CD14-positive monocyte (primary cell): ENCODE results near the gene NAT16. TPM values are rescaled to one million over a fixed set of nuclear protein-coding genes. Genes with fewer than 3 reads are reported as not detected.
"Not testable (repeated sequence)": the region's sequence is repeated elsewhere in the genome, so short reads cannot be mapped to it uniquely, and the experiment has no call there.

Experiments
- DNase-seq, 3 donors: peaks; one replicate each; pipeline ENCODE4 v3.0.0-alpha.2; 2011 to 2022
- H2AFZ ChIP-seq: 2 replicates; pipeline ENCODE4 v1.6.0; 2012; ENCODE audit warnings: mild to moderate bottlenecking, low read depth, low read length, inconsistent platforms; ENCODE audit not compliant: insufficient read depth, poor library complexity, severe bottlenecking
- H3K27ac ChIP-seq, 2 donors: 1 replicate in 1 of 2; 2 replicates in 1 of 2; pipeline ENCODE4 v1.5.1; 2012 to 2013; ENCODE audit warnings: low read length in 2 of 2, control low read depth in 1 of 2, inconsistent platforms in 1 of 2, low read depth in 1 of 2, mild to moderate bottlenecking in 1 of 2
- H3K27me3 ChIP-seq, 2 donors: one replicate each; pipeline versions ENCODE4 v1.6.0 to v1.6.1; 2011 to 2013; ENCODE audit warnings: low read length in 2 of 2; ENCODE audit not compliant: control insufficient read depth in 2 of 2, insufficient read depth in 2 of 2
- H3K36me3 ChIP-seq, 2 donors: replicated peaks in 1 of 2; 1 replicate in 1 of 2; 2 replicates in 1 of 2; pipeline versions ENCODE4 v1.5.1 to v1.6.1; 2012 to 2013; ENCODE audit warnings: low read length in 2 of 2, control low read depth in 1 of 2, inconsistent platforms in 1 of 2, mild to moderate bottlenecking in 1 of 2; ENCODE audit not compliant: insufficient read depth in 2 of 2, control insufficient read depth in 1 of 2
- H3K4me1 ChIP-seq, 2 donors: 1 replicate in 1 of 2; 2 replicates in 1 of 2; pipeline versions ENCODE4 v1.5.1 to v1.6.1; 2012 to 2013; ENCODE audit warnings: low read length in 2 of 2, control low read depth in 1 of 2, inconsistent platforms in 1 of 2, mild to moderate bottlenecking in 1 of 2, moderate library complexity in 1 of 2; ENCODE audit not compliant: insufficient read depth in 2 of 2, control insufficient read depth in 1 of 2
- H3K4me2 ChIP-seq: replicated peaks from 2 replicates; pipeline ENCODE3; 2012; ENCODE audit warnings: low read length, moderate library complexity, mild to moderate bottlenecking; ENCODE audit not compliant: poor library complexity, severe bottlenecking; ENCODE audit errors: extremely low read depth
- H3K4me3 ChIP-seq, 3 experiments: fragments of 200-600 bp in 1 of 3; sonication (generic) in 1 of 3; replicated peaks in 1 of 3; 1 replicate in 2 of 3; 2 replicates in 1 of 3; pipeline ENCODE4 v1.5.1; 2011 to 2013; ENCODE audit warnings: low read length in 3 of 3, mild to moderate bottlenecking in 3 of 3, control low read depth in 2 of 3, low read depth in 2 of 3, inconsistent platforms in 1 of 3, moderate library complexity in 1 of 3
- H3K79me2 ChIP-seq: 2 replicates; pipeline ENCODE4 v1.6.0; 2012; ENCODE audit warnings: mild to moderate bottlenecking, control low read depth, inconsistent platforms, low read length, moderate library complexity; ENCODE audit not compliant: insufficient read depth
- H3K9ac ChIP-seq: 2 replicates; pipeline ENCODE4 v1.6.0; 2017; ENCODE audit warnings: low read length, mild to moderate bottlenecking; ENCODE audit not compliant: insufficient read depth, poor library complexity, severe bottlenecking
- H3K9me3 ChIP-seq, 2 donors: replicated peaks in 1 of 2; 1 replicate in 1 of 2; 2 replicates in 1 of 2; pipeline versions ENCODE4 v1.5.1 to v1.6.1; 2012 to 2013; ENCODE audit warnings: low read length in 2 of 2, control low read depth in 1 of 2; ENCODE audit not compliant: control insufficient read depth in 1 of 2, insufficient read depth in 1 of 2
- H4K20me1 ChIP-seq: 2 replicates; pipeline ENCODE4 v1.6.0; 2012; ENCODE audit warnings: mild to moderate bottlenecking, low read length, control low read depth, moderate library complexity; ENCODE audit not compliant: insufficient read depth
- H3K27ac Mint-ChIP-seq, 7 donors: one replicate each; pipeline ENCODE4 v1.8.0; 2020; ENCODE audit warnings: mild to moderate bottlenecking in 7 of 7, mixed read lengths in 7 of 7, moderate library complexity in 6 of 7, inconsistent platforms in 2 of 7
- H3K27me3 Mint-ChIP-seq, 3 donors: one replicate each; pipeline ENCODE4 v1.8.0; 2021 to 2022; ENCODE audit warnings: low read depth in 3 of 3, mild to moderate bottlenecking in 3 of 3, mixed read lengths in 3 of 3, moderate library complexity in 3 of 3, inconsistent platforms in 1 of 3
- H3K36me3 Mint-ChIP-seq, 2 donors: one replicate each; pipeline ENCODE4 v1.8.0; 2020; ENCODE audit warnings: mixed read lengths in 2 of 2, inconsistent platforms in 1 of 2, mild to moderate bottlenecking in 1 of 2
- H3K4me1 Mint-ChIP-seq: one replicate; pipeline ENCODE4 v1.8.0; 2020; ENCODE audit warnings: mild to moderate bottlenecking, mixed read lengths
- H3K4me3 Mint-ChIP-seq, 2 donors: one replicate each; pipeline ENCODE4 v1.8.0; 2020; ENCODE audit warnings: mild to moderate bottlenecking in 2 of 2, mixed read lengths in 2 of 2, moderate library complexity in 1 of 2
- H3K9me3 Mint-ChIP-seq, 7 donors: one replicate each; pipeline ENCODE4 v1.8.0; 2020 to 2022; ENCODE audit warnings: mixed read lengths in 7 of 7, mild to moderate bottlenecking in 6 of 7, moderate library complexity in 6 of 7, inconsistent platforms in 2 of 7
- CTCF ChIP-seq: fragments of 200-600 bp; IDR thresholded peaks from one replicate; pipeline ENCODE4 v1.8.0; 2022; ENCODE audit warnings: antibody characterized with exemption, mild to moderate bottlenecking
- WGBS: methylation state at CpG from one replicate; pipeline ENCODE4 v1.1.5; 2013; ENCODE audit warnings: missing lambda C conversion rate; ENCODE audit not compliant: insufficient coverage; 5-methylcytosine and 5-hydroxymethylcytosine counted together
- intact Hi-C, 2 donors: fragments of 100-400 bp; cut with micrococcal nuclease; formaldehyde crosslinking; loops; one replicate each; pipeline versions ENCODE4 v1.15.0 to v1.15.1; 2023
- polyA plus RNA-seq, 3 donors: library from polyadenylated mRNA; depleted of rRNA in 1 of 3; unstranded in 2 of 3; stranded (reverse) in 1 of 3; fragments of 300-500 nt in 2 of 3; fragments of >200 nt in 1 of 3; fragmentation: Illumina TruSeq in 2 of 3; gene quantifications; 1 replicate in 2 of 3; 2 replicates in 1 of 3; pipeline ENCODE4 v1.2.3, GENCODE V29; 2012 to 2021

The NAT16 gene
- polyA plus RNA-seq, 3 donors: not detected

DNA sequence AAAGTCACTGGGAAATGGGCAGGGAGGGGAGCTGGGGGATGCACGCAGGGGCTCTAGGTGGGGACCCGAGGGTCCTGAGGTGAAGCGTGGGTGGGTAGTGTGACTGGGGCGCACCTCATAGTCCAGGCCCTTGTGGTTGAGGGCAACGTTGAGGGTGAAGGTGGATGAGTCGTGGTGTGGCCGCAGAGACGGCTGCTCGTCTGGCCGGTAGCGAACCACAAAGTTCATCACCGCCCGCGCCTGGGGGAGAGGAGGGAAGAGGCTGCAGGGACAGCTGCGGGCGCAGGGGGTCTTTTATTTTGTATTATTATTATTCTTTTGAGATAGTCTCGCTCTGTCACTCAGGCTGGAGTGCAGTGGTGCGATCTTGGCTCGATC is 26.6 kb upstream of the NAT16 start:
- H2AFZ ChIP-seq: no peak overlapping the region
- no peak overlapping the region for H3K4me2 ChIP-seq
- intact Hi-C loops: no loop called here
- H3K4me3 ChIP-seq: no peak overlapping the region
- H3K79me2 ChIP-seq: no peaks in the 10 kb centered on the region
- Mint-ChIP-seq H3K27me3 (peaks cover 19 to 20% (median 20%) of the 10 kb centered on the region in 3 donors), H3K4me1 (peaks cover 20% of the 10 kb centered on the region), H3K4me3 (no peak overlapping the region), H3K36me3 (peaks cover 46 to 69% of the 10 kb centered on the region in 2 donors), H3K9me3 (peaks cover 0 to 2% (median 0%) of the 10 kb centered on the region in 7 donors), H3K27ac (no peak overlapping the region)
- H4K20me1 ChIP-seq: no peaks in the 10 kb centered on the region
- no peaks in the 10 kb centered on the region for H3K9me3 ChIP-seq
- 81% methylated on average over 9 of the region's 19 CpGs for WGBS
- H3K4me1 ChIP-seq: peaks cover 26 to 31% of the 10 kb centered on the region in 2 donors
- DNase-seq: no peak
- no peak overlapping the region for H3K9ac ChIP-seq
- H3K27me3 ChIP-seq: peaks cover 7 to 18% of the 10 kb centered on the region in 2 donors
- H3K36me3 ChIP-seq: peaks cover 52 to 53% of the 10 kb centered on the region in 2 donors
- TF ChIP-seq CTCF: no peak
- H3K27ac ChIP-seq: no peak overlapping the region

DNA sequence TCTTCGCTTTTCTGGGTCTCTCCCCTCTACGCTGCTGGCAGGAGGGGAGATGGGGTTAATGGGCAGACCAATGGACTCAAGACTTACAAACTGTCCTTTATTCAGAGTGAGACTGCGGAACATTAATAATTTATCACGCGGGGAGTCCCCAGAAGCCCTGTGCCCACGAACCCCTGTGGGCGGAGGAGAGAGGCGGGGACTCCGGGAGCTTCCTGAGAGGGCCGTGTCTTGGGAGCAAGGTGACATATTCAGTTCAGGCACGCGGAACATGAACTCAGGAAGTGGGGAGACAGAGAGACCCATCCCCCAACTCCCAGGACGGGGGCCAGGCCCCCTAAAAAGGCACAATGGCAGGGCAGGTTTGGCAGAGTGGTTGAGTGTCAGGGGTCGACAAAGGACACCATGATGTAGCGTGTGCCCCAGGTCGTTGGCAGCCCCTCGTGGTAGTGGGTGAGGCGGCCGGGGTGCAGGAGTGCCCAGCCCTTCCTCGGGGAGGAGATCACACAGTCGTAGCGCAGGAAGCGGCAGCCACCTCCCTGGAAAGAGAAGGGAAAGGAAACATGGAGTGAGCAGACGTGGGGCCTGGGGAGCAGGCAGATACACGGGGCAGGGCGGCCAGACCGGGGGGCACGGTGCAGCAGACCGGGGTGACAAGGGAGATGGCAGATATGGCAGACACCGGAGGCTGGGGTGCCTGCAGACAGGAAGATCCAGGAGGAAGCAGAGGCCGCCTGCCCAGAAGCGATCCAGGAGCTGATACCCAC is 26.0 kb upstream of the NAT16 start:
- H3K36me3 ChIP-seq: peaks cover 46 to 47% of the 10 kb centered on the region in 2 donors
- no peak overlapping the region for H3K4me2 ChIP-seq
- no peak for DNase-seq
- H3K4me3 Mint-ChIP-seq: no peak overlapping the region
- WGBS: 93% methylated on average over 23 of the region's 32 CpGs
- TF ChIP-seq CTCF: no peak
- H3K4me1 ChIP-seq: peaks cover 30 to 36% of the 10 kb centered on the region in 2 donors
- H3K27me3 ChIP-seq: peaks cover 8 to 24% of the 10 kb centered on the region in 2 donors
- H3K9me3 Mint-ChIP-seq: peaks cover 0 to 6% (median 4%) of the 10 kb centered on the region in 7 donors
- peaks cover 24 to 26% (median 25%) of the 10 kb centered on the region in 3 donors for H3K27me3 Mint-ChIP-seq
- no peaks in the 10 kb centered on the region for H3K79me2 ChIP-seq
- intact Hi-C loops: no loop called here
- H3K36me3 Mint-ChIP-seq: peaks cover 43 to 66% of the 10 kb centered on the region in 2 donors
- H3K27ac Mint-ChIP-seq: peak overlapping the region in 3 of 7 donors; percentile 37 to 69 (median 46)
- H3K4me3 ChIP-seq: no peak overlapping the region
- no peak overlapping the region for H3K27ac ChIP-seq
- no peaks in the 10 kb centered on the region for H3K9me3 ChIP-seq
- H2AFZ ChIP-seq: no peak overlapping the region
- no peak overlapping the region for H3K9ac ChIP-seq
- no peaks in the 10 kb centered on the region for H4K20me1 ChIP-seq
- peaks cover 25% of the 10 kb centered on the region for H3K4me1 Mint-ChIP-seq

- intact Hi-C loops, H3K9me3 ChIP-seq, H3K79me2 ChIP-seq, H3K4me2 ChIP-seq, H4K20me1 ChIP-seq, H2AFZ ChIP-seq: not testable (repeated sequence)
- Mint-ChIP-seq H3K4me1 (peaks cover 30% of the 10 kb centered on the region), H3K4me3 (peak overlapping the region in 1 of 2 donors; percentile 46), H3K9me3 (peaks cover 0 to 13% (median 7%) of the 10 kb centered on the region in 7 donors), H3K36me3 (peaks cover 28 to 45% of the 10 kb centered on the region in 2 donors), H3K27me3 (peaks cover 41 to 45% (median 45%) of the 10 kb centered on the region in 3 donors), H3K27ac (peak overlapping the region in 6 of 7 donors; percentile 13 to 69 (median 57))
- WGBS: 62% methylated on average over 13 of the region's 22 CpGs
- Histone ChIP-seq H3K4me1 (peaks cover 33 to 42% of the 10 kb centered on the region in 2 donors), H3K27me3 (peaks cover 10 to 40% of the 10 kb centered on the region in 2 donors), H3K4me3 (peak overlapping the region in 1 of 3 experiments; percentile 28), H3K27ac (peak overlapping the region; percentile 35 to 61), H3K9ac (peak overlapping the region; percentile 8), H3K36me3 (peaks cover 27% of the 10 kb centered on the region in 2 donors)
- DNase-seq: peak; percentile 42 to 66 (median 63)
Measured at GRCh38 chr7:101203740-101204738, 23.9 kb upstream of the NAT16 start.
